ENCODE results near the gene TAX1BP3.
A peak's percentile ranks its signal among the peaks of the same experiment; 100 is the strongest.

TAX1BP3 gene

GRCh38 chr17:3688027-3688553 is 19.7 kb upstream of the TAX1BP3 start:
- DNase-seq (ENCODE audit: low spot score): no peak

GRCh38 chr17:3685174-3685573 is 16.8 kb upstream of the TAX1BP3 start:
- DNase-seq (ENCODE audit: low spot score): no peak

DNA sequence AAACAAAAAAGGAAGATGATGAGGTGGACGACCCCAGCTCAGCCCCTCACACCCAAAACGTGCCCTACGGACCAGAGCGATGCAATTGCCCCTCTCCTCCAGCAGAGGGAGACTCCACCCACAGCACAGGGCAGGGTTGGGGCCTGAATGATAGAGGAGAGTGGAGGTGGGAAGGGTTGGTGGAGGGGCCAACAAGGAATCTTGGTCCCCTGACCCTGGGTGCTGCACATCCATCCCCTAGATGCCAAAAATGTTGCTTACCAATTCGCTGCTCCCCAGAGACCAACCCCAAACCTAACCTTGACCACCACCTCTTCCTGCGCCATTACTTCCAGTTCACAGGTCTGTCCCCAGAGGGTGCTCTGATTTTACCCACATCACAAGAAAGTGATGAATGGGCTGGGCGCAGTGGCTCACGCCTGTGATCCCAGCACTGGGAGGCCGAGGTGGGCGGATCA is 14.7 kb upstream of the TAX1BP3 start:
- no peak for DNase-seq (ENCODE audit: low spot score)

- no peak for DNase-seq (ENCODE audit: low spot score)
These were observed 13.7 kb upstream of the TAX1BP3 start for GRCh38 chr17:3682033-3682432.

GRCh38 chr17:3681565-3681964 is 13.2 kb upstream of the TAX1BP3 start:
- no peak for DNase-seq (ENCODE audit: low spot score)

DNA sequence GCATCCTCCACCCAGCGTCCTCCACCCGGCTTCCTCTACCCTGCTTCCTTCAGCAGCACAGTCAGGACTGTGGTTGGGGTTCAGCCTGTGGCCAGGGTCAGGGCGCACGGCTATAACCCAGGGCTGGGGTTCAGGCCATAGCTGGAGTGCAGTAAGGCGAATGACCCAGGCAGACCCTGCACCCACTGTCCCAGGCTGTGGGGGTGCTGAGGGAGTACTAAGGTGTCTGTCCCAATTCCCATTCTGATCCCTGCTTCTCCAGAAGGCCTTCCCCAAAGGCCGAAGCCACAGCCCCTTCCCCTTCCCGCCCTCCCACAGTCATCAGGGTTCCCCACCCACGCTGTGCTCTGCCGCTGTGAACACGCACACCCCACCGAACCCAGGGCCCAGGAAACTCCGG is 12.7 kb upstream of the TAX1BP3 start:
- no peak for DNase-seq (ENCODE audit: low spot score)

DNA sequence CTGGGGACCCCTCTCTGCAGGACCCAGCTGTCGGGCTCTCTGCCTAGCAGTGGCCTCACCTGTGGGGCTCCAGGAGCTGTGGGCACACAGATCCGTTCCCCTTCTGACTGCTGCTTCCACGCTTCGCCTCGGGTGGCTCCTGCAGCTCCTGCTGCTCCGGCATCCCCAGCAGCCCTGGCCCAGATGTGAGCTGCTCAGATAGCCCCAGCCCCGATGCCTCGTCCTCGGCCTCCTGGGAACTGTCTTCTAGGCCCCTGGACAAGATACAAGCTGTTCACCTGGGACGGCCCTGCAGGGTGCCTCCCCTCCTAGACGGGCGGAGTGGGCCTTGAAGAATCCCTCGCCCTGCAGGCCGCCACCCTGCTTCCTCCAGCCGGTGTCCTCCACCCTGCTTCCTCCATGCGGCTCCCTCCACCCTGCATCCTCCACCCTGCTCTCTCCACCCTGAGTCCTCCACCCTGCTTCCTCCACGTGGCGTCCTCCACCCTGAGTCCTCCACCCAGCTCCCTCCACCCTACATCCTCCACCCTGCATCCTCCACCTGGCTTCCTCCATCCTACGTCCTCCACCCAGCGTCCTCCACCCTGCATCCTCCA is 11.3 kb upstream of the TAX1BP3 start:
- DNase-seq (ENCODE audit: low spot score): no peak

DNA sequence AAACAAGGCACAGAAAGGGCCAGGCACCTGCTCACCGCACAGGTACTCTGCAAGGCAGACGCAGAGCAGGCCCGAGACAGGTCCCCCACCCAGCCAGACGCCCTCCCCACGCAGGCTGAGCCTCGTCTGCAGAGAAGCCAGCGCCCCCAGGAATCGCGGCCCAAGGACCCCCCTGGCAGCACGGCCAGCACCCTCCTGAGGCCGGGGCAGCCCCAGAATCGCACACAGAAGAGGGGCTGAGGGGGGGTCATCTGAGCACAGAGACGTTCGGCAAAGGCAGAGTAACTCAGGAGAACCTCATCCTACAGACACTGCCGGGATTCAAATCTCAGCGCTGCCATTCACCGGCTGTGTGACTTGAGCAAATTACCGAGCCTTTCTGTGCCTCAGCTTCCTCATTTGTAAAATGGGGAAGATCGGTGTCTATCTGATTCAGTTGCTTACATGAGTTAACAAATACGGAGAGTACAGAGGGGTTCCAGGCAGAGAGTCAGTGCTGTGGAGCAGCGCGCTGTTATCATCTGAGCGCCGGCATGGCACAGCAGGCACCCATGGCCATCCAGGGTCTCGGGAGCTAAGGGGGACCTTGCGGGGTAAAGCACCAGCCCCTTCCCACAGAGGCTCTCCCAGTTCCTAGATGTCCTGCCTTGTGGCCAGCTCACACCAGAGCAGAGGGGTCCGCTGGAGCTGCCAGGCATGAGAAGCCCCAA is 10.6 kb upstream of the TAX1BP3 start:
- DNase-seq (ENCODE audit: low spot score): no peak

DNA sequence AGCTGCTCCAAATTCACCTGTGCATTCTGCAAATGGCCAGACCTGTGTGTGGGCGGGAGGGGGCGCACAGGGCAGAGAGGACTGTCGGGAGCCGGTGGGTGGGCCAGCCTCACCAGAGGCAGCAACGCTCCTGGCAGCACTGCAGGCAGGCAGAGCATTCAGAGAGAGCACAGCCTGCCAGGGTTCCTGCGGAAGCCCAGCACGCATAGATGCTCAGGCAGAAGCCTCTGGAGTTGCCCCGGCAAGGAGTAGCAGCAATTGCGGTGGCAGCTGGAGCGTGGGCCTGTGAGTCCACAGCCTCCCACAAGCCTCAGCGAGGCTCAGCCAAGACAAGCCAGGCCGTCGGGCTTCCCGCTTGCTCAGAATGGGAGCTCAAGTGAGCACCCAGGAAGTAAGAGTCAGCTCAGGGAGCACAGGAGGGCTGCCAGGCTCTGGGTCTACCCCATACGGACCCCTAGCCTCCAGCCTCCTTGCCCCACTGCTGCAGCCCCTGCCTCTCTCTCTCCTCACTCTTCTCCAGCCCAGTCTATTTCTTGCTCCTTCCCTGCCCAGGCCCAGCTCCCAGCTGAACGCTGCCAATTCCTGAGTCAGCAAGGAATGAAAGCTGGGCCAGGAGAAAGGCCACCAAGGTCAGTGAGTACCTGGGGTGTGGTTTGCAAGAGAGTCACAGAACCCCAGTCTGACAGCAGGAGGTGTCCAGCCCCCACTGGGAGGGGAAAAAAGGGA is 9.9 kb upstream of the TAX1BP3 start:
- no peak for DNase-seq (ENCODE audit: low spot score)

- no peak for DNase-seq (ENCODE audit: low spot score)
These were observed 7.5 kb upstream of the TAX1BP3 start for GRCh38 chr17:3675886-3676285.

GRCh38 chr17:3672571-3672970 is 4.2 kb upstream of the TAX1BP3 start:
- DNase-seq (ENCODE audit: low spot score): no peak

DNA sequence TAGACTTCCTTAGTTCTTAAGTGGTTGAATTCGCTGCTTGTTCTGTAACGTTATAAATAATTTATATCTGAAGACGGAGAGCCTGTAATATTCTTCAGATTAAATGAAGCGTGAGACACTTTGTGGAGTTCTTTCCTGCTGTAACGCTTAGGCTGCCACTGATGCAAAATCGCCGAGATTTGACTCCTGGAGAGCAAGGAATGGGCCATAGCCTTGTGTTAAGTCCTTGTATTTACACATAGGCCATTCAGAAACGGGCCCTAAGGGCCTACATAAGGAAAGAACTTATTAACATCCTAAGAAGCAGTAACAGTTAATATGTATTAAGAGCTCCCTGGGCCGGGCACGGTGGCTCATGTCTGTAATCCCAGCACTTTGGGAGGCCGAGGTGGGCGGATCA is 1.2 kb upstream of the TAX1BP3 start:
- DNase-seq (ENCODE audit: low spot score): no peak

- no peak for DNase-seq (ENCODE audit: low spot score)
These were observed 638 bp upstream of the TAX1BP3 start for GRCh38 chr17:3669085-3669347.

DNA sequence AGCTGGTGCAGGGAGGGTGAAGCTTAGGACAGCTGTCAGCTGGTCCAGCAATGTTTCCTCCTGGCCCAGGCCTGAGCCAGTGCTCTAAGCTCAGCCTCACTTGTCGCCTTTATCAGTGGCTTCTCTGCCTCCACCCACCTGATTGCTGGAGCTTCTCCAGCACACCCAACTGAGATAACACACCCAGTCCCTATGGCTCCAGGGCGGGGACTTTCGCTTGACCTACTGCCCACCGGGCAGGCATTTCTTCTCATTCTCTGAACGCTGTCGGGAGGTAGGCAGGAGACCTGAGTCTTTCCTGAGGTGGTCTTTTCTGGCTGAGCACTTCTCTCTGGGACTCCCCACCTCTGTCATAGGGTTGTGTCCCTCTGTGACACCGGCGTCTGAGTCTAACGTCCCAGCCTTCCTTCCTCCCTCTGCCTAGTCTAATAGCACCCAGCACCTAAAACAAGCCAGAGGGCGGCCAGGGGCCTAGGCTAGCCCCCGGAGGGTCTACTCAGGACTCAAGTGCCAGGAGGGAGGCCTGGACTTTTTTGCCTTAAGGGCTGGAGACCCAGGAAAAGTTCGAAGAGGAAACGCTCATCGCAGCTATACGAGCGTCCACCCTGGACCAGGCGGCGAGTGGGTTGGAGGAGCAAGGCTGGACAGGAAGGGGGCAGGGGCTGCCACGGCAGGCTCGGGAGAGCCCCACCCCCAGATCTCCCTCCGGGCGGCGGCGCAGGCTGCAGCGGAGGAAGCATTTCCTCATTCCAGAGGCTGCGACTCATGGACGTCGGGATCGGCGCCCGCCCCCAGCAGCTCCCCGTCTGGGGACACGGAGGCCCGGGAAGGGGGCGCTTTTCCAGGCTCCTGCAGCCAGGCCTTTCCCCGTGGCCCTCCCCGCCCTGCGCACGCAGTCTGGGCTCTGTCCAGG is 756 bp downstream of the TAX1BP3 start:
- peak; percentile 90 for DNase-seq (ENCODE audit: low spot score)

DNA sequence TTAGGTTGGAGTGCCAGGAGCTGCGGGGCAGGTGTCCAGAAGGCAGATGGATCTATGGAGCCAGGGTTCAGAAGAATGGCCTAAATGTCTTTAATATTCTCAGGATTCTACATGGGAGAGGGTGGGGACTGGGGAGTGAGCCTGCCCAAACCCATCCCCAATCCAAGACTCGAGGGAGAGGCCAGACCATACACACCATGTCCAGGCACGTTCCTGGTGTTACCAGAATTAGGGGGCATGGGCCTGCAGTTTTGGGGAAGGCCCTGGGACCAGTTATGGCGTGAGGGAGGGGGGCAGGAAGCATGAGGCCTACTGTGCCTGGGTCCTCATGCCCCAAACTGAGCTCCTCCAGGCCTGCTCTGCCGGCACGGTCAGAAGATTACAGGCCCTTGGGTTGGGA is 1.9 kb downstream of the TAX1BP3 start:
- no peak for DNase-seq (ENCODE audit: low spot score)

GRCh38 chr17:3665834-3666233 is 2.5 kb downstream of the TAX1BP3 start:
- no peak for DNase-seq (ENCODE audit: low spot score)

GRCh38 chr17:3663102-3664011 is 5.0 kb downstream of the TAX1BP3 start:
- DNase-seq (ENCODE audit: low spot score): no peak

- no peak for DNase-seq (ENCODE audit: low spot score)
These were observed 8.0 kb downstream of the TAX1BP3 start for GRCh38 chr17:3660311-3660891.

DNA sequence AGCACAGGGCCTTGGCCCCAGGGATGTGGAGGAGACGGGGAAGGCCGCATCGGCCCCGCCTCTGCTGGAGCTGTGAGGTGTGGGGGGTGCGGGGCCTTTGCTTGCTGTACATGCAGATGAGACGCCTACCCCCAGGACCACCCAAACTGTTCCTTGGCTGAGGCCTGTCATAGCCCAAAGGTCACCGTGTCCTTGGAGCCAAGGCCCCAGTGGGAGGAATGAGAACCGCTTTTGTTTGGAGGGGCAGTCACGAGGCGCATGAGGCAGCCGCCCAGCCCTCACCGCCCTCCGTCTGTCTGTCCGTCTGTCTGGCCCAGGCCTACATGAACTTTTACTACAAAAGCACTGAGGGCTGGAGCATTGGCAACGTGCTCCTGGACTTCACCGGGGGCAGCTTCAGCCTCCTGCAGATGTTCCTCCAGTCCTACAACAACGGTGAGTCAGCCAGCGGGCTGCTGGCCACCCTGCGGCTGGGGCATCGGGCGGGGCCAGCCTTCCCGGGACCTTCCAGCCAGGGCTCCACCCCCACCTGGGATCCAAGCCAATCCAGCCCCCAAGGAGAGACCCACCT is 8.8 kb downstream of the TAX1BP3 start:
- no peak for DNase-seq (ENCODE audit: low spot score)

DNA sequence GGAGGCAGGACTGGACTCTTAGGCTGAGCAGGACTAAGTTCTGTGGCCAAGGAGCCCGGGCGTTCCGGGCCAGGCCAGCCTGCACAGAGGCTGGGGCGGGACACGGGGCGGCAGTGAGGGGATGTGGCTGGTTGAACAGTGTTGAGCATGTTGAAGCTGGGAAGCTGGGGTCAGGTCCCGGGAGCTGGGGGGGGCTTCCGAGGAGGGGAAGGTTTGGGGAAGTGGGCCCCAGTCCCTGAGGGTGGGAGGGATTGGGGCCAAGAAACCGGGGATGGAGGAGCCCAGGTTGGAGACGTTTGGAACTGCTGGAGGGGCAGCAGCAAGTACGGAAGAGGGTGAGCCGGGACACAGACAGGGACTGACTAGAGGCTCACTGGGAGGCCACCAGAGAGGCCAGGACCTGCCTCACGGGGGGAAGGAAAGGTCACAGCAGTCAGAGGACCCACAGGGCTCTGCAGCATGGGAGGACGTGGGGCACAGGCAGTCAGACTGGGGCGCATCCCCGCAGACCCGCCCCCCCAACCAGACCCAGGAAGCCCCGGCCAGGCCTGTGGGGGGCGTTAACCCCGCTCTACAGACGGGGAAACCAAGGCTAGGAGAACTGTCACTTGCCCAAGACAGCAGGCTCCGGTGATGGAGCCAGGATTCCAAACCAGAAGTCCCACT is 9.5 kb downstream of the TAX1BP3 start:
- DNase-seq (ENCODE audit: low spot score): no peak

Data from LoVo (cell line).